C4-2B (cell line): Measurements from ENCODE around the gene FGGY.

Experiments used
- CTCF ChIP-seq: fragments of 450-650 bp; conservative IDR thresholded peaks from 2 replicates; pipeline ENCODE4 v1.5.1; 2017; ENCODE audit warnings: mild to moderate bottlenecking
- ZFX ChIP-seq: fragments of 450-650 bp; IDR thresholded peaks from 2 replicates; pipeline ENCODE4 v1.6.1; 2017

GRCh38 chr1:59285691-59286090 is 11.2 kb upstream of the FGGY start:
- TF ChIP-seq CTCF: no peak
- TF ChIP-seq ZFX: no peak
